ENCODE data around the gene MIS18BP1.

The MIS18BP1 gene

GRCh38 chr14:45210159-45210558 is 42.8 kb downstream of the MIS18BP1 start:
- Histone ChIP-seq H3K27ac (no peak overlapping the region), H3K4me3 (ENCODE audit: low read depth, low read length) (no peak overlapping the region), H3K27me3 (replicated peaks) (no peaks in the 10 kb centered on the region), H3K36me3 (replicated peaks) (peaks cover 9% of the 10 kb centered on the region)
- no peak for DNase-seq
- no peak for TF ChIP-seq CTCF (IDR thresholded peaks at IDR 0.05; ENCODE audit: low read depth, low read length, missing control alignments)
- in situ Hi-C loops (cut with HindIII; ENCODE audit: low pct_ligation_motif_present, low sequenced_read_pairs): no loop called here

GRCh38 chr14:45204241-45204640 is 48.8 kb downstream of the MIS18BP1 start:
- no peaks in the 10 kb centered on the region for H3K27me3 ChIP-seq (replicated peaks)
- TF ChIP-seq CTCF (IDR thresholded peaks at IDR 0.05; ENCODE audit: low read depth, low read length, missing control alignments): no peak
- DNase-seq: no peak
- H3K27ac ChIP-seq: no peak overlapping the region
- H3K4me3 ChIP-seq (ENCODE audit: low read depth, low read length): no peak overlapping the region
- in situ Hi-C loops (cut with HindIII; ENCODE audit: low pct_ligation_motif_present, low sequenced_read_pairs): no loop called here
- peaks cover 2% of the 10 kb centered on the region for H3K36me3 ChIP-seq (replicated peaks)

GRCh38 chr14:45201905-45202304 is 51.1 kb downstream of the MIS18BP1 start:
- Histone ChIP-seq H3K27ac (no peak overlapping the region), H3K4me3 (ENCODE audit: low read depth, low read length) (no peak overlapping the region), H3K27me3 (replicated peaks) (no peaks in the 10 kb centered on the region), H3K36me3 (replicated peaks) (peaks cover 2% of the 10 kb centered on the region)
- in situ Hi-C loops (cut with HindIII; ENCODE audit: low pct_ligation_motif_present, low sequenced_read_pairs): no loop called here
- DNase-seq: peak; percentile 3
- peak; percentile 54 for TF ChIP-seq CTCF (IDR thresholded peaks at IDR 0.05; ENCODE audit: low read depth, low read length, missing control alignments)

GRCh38 chr14:45199230-45199629 is 53.8 kb downstream of the MIS18BP1 start:
- peak overlapping the region; percentile 37 for H3K27ac ChIP-seq
- TF ChIP-seq CTCF (IDR thresholded peaks at IDR 0.05; ENCODE audit: low read depth, low read length, missing control alignments): no peak
- H3K27me3 ChIP-seq (replicated peaks): no peaks in the 10 kb centered on the region
- in situ Hi-C loops (cut with HindIII; ENCODE audit: low pct_ligation_motif_present, low sequenced_read_pairs): no loop called here
- no peaks in the 10 kb centered on the region for H3K36me3 ChIP-seq (replicated peaks)
- H3K4me3 ChIP-seq (ENCODE audit: low read depth, low read length): no peak overlapping the region
- DNase-seq: peak; percentile 66

GRCh38 chr14:45198551-45198950 is 54.5 kb downstream of the MIS18BP1 start:
- H3K27me3 ChIP-seq (replicated peaks): no peaks in the 10 kb centered on the region
- in situ Hi-C loops (cut with HindIII; ENCODE audit: low pct_ligation_motif_present, low sequenced_read_pairs): no loop called here
- H3K36me3 ChIP-seq (replicated peaks): no peaks in the 10 kb centered on the region
- H3K27ac ChIP-seq: peak overlapping the region; percentile 15
- no peak for TF ChIP-seq CTCF (IDR thresholded peaks at IDR 0.05; ENCODE audit: low read depth, low read length, missing control alignments)
- H3K4me3 ChIP-seq (ENCODE audit: low read depth, low read length): no peak overlapping the region
- peak; percentile 1 for DNase-seq

- Histone ChIP-seq H3K4me3 (ENCODE audit: low read depth, low read length) (no peak overlapping the region), H3K27ac (no peak overlapping the region), H3K27me3 (replicated peaks) (no peaks in the 10 kb centered on the region), H3K36me3 (replicated peaks) (no peaks in the 10 kb centered on the region)
- in situ Hi-C loops (cut with HindIII; ENCODE audit: low pct_ligation_motif_present, low sequenced_read_pairs): no loop called here
- TF ChIP-seq CTCF (IDR thresholded peaks at IDR 0.05; ENCODE audit: low read depth, low read length, missing control alignments): no peak
- no peak for DNase-seq
Observed at GRCh38 chr14:45194964-45195363, 58.0 kb downstream of the MIS18BP1 start.

All from brain microvascular endothelial cell (primary cell).